Left cardiac atrium (tissue), 4 donors: ENCODE data around the gene PTGIR. TPM values are rescaled to one million over a fixed set of nuclear protein-coding genes. Genes with fewer than 3 reads are reported as not detected.

Experiments used
- ATAC-seq, 2 donors: fragments of 200-7000 bp; cut with Tn5 transposase; one replicate each; pipeline ENCODE4 v1.9.1; 2020; ENCODE audit warnings: mild to moderate bottlenecking in 2 of 2, moderate library complexity in 2 of 2
- DNase-seq: peaks from one replicate; pipeline ENCODE4 v3.0.0-alpha.2; 2020
- intact Hi-C, 2 donors: fragments of 100-400 bp; cut with DNase I; formaldehyde crosslinking; loops; one replicate each; pipeline versions ENCODE4 v1.14.1 to v1.15.1; 2022 to 2023
- total RNA-seq, 2 donors: library from RNA; stranded (reverse); fragmentation: NEBNext Ultra II Directional; extraction: Animal tissue kit (Norgen Biotek cat#: 25700); gene quantifications; one replicate each; pipeline ENCODE4 v1.2.1, GENCODE V29; 2021
- donor health status: DM: no; HTN: yes; CAD: no.
- donor health status: DM: no; HTN: yes; CAD: no; lungs with severe emphysema.
- donor health status: DM: yes; HTN: yes; CAD: no.
- donor health status: Dilated cardiomyopathy.

PTGIR gene
- total RNA-seq, 2 donors from 2014 or later: 5.5 to 14.8 TPM

DNA sequence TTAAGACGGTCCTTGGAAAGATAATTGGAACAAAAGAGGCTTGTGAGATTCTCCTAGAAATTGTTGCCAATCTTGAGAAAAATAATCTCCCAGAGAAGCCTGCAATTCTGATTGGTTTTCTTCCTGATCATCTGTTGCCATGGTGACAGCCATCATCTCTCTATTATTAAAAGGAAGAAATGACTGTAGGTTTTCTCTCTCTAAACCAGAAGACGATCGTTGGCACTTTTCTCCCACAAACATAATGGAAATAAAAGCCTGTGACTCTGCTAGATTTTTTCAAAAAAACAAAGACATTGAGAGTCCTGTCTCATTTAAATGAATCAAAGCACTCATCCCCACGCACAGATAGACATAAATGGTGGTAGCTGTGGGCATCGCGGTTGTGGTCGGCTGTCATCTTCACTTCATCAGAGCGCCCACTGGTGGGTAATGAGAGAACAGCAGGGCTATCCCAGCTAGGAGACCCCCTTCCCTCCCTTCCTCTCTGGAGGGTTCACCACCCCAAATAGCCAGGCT is 45.5 kb downstream of the PTGIR start:
- intact Hi-C loops: no loop called here
- DNase-seq (no peak), ATAC-seq (no peak)

DNA sequence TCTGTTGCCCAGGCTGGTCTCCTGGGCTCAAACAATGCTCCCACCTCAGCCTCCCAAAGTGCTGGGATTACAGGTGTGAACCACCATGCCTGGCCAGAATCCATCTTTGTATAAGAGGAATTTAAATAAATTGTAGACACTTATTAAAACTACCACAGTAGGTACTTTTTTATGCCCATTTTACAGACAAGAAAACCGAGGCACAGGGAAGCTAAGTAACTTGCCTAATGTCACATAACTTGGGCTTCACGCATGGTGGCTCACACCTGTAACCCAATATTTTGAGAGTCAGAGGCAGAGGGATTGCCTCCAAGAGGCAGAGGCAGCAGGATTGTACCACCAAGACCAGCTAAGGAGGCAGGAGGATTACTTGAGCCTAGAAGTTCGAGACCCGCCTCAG is 46.4 kb downstream of the PTGIR start:
- ATAC-seq (no peak), DNase-seq (no peak)
- intact Hi-C loops: no loop called here

DNA sequence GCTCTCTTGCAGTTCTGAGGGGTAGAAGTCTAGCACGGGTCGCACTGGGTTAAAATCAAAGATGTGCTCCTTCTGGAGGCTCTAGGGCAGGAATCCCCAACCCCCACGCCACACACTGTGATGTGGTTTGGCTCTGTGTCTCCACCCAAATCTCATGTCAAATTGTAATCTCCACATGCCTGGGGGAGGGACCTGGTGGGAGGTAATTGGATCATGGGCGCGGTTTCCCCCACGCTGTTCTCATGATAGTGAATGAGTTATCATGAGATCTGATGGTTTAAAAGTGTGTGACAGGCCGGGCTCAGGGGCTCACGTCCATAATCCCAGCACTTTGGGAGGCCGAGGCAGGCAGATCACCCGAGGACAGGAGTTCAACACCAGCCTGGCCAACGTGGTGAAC is 50.4 kb downstream of the PTGIR start:
- intact Hi-C loops: no loop called here
- ATAC-seq (no peak), DNase-seq (no peak)

DNA sequence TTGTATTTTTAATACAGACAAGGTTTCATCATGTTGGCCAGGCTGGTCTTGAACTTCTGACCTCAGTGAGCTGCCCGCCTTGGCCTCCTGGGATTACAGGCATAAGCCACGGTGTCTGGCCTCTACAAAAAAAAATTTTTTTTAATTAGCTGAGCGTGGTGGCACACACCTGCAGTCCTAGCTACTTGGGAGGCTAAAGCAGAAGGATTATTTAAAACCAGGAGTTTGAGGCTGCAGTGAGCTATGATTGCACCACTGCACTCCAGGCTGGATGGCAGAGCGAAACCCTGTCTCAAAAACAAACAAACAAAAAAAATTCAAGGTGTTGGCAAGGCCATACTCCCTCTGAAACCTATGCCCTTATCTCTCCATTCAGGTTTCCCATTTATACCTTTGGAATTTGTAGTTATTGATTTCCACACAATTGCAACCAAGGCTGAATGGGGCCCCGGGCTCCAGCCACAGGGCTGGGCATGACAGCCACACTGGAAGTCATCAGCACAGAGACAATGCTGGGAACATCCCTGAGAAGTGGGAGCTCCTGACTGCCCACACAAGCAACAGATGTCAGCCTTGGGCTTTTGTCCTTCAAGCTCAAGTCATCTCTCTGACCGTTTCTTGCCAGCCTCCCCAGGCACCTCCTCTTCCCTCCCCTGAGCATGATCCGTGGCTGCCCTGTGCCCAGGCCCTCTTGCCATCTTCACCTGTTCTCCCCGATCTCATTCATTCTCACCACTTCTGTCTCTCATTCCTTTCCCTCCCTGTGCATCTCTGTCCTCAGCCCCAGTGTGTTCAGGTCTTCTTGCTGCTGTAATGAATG is 51.0 kb downstream of the PTGIR start:
- intact Hi-C loops: no loop called here
- no peak for ATAC-seq
- DNase-seq: no peak

DNA sequence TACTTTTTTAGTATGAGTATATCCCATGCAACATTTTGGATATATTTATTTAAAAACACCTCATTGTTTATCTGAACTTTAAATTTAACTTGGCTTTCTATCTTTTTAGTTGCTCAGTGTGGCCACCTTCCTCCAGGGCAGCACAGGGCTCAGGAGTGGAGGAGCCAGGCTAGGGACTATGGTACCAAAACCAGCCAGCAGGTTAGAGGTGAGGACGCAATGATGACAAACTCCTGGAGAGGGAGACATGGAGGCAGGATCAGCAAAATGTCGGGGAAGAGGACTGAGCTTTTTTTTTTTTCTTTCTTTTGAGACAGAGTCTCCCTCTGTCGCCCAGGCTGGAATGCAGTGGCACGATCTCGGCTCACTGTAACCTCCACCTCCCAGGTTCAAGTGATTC is 53.4 kb downstream of the PTGIR start:
- intact Hi-C loops: no loop called here
- DNase-seq (no peak), ATAC-seq (no peak)

Other genes with a start within 250 kb of the PTGIR start
- gene CCDC8, start 211.5 kb downstream of the PTGIR start, total RNA-seq: 10 to 100 TPM; 29.6 to 38.4 TPM
- gene PNMA8C, start 196.2 kb downstream of the PTGIR start, total RNA-seq: under 1 TPM; 0.09 to 0.16 TPM
- 10 to 100 TPM; 13.9 to 16.5 TPM for gene PNMA8A, start 153.5 kb downstream of the PTGIR start, total RNA-seq
- 1 to 10 TPM; 1.5 to 2.5 TPM for gene PNMA8B, start 129.2 kb downstream of the PTGIR start, total RNA-seq
- 100 to 1,000 TPM; 229 to 241 TPM for gene CALM3, start 23.8 kb downstream of the PTGIR start, total RNA-seq
- gene GNG8, start 11.1 kb upstream of the PTGIR start, total RNA-seq: 1 to 10 TPM in 1 of 2 donors, not detected in 1; 5.2 TPM
- 10 to 100 TPM; 15.1 to 15.4 TPM for gene DACT3, start 36.1 kb upstream of the PTGIR start, total RNA-seq
- 10 to 100 TPM; 14.9 to 18.0 TPM for gene PRKD2, start 92.0 kb upstream of the PTGIR start, total RNA-seq
- 10 to 100 TPM; 12.4 to 17.3 TPM for gene FKRP, start 121.0 kb upstream of the PTGIR start, total RNA-seq
- gene STRN4, start 121.4 kb upstream of the PTGIR start, total RNA-seq: 10 to 100 TPM; 37.2 to 61.9 TPM
- gene SLC1A5, start 163.5 kb upstream of the PTGIR start, total RNA-seq: 10 to 100 TPM; 34.3 to 40.8 TPM
- 100 to 1,000 TPM; 109 to 110 TPM for gene AP2S1, start 225.8 kb upstream of the PTGIR start, total RNA-seq
- gene ARHGAP35, start 235.9 kb upstream of the PTGIR start, total RNA-seq: 10 to 100 TPM; 68.2 to 68.5 TPM